Stimulated activated CD8-positive, alpha-beta memory T cell treated with anti-CD3 and anti-CD28 coated beads, Interleukin-7, amount 100 ng/mL, for 4 hours (primary cell): ENCODE measurements around the gene NOS2.

Source experiments
- DNase-seq, 2 donors: peaks; one replicate each; pipeline ENCODE4 v3.0.0-alpha.2; 2020; ENCODE audit warnings: low read depth in 2 of 2

The NOS2 gene

DNA sequence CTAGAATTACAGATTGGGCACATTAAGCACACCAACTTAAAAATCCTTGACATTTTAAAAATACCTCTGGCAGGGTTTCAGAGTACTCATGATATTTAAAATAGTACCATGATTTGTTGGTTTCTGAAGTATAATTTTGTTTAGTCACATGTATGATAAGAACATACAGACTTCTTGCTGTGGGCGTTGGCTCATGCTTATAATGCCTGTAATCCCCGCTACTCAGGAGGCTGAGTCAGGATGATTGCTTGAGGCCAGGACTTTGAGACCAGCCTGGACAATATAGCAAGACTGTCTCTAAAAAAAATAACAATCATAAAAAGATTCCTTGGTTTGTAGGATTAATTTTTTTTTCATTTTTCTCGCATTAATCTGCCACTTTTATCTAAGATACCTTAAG lies 78.5 kb downstream of the NOS2 start:
- DNase-seq = no peak
